Measurements from ENCODE around the gene PI4KB.

DNA sequence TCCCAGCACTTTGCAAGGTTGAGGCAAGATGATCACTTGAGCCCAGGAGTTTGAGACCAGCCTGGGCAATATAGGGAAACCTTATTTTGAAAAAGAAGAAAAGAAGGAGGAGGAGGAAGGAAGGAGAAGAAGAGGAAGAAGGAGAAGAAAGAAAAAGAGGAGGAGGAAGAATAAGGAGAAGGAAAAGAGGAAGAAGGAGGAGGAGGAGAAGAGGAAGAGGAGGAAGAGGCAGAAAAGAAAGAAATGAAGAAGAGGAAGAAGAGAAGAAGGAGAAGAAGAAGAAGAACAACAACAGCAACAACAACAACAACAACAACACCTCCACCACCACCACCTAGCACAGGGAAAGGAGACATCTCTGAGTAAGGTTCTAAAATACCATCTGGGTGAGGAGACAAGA is 34.7 kb upstream of the PI4KB start:
- TF ChIP-seq, protein P1, sequence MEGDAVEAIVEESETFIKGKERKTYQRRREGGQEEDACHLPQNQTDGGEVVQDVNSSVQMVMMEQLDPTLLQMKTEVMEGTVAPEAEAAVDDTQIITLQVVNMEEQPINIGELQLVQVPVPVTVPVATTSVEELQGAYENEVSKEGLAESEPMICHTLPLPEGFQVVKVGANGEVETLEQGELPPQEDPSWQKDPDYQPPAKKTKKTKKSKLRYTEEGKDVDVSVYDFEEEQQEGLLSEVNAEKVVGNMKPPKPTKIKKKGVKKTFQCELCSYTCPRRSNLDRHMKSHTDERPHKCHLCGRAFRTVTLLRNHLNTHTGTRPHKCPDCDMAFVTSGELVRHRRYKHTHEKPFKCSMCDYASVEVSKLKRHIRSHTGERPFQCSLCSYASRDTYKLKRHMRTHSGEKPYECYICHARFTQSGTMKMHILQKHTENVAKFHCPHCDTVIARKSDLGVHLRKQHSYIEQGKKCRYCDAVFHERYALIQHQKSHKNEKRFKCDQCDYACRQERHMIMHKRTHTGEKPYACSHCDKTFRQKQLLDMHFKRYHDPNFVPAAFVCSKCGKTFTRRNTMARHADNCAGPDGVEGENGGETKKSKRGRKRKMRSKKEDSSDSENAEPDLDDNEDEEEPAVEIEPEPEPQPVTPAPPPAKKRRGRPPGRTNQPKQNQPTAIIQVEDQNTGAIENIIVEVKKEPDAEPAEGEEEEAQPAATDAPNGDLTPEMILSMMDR (IDR thresholded peaks at IDR 0.05) = no peak
- no peak for TF ChIP-seq POLR2A (IDR thresholded peaks at IDR 0.05)
- no peak for TF ChIP-seq POLR2AphosphoS5 (IDR thresholded peaks at IDR 0.05)
- TF ChIP-seq EP300 (IDR thresholded peaks at IDR 0.05; ENCODE audit: low read depth) = no peak

All from transverse colon (tissue), 4 donors.